Measurements from ENCODE around the gene LPCAT2.

The LPCAT2 gene

DNA sequence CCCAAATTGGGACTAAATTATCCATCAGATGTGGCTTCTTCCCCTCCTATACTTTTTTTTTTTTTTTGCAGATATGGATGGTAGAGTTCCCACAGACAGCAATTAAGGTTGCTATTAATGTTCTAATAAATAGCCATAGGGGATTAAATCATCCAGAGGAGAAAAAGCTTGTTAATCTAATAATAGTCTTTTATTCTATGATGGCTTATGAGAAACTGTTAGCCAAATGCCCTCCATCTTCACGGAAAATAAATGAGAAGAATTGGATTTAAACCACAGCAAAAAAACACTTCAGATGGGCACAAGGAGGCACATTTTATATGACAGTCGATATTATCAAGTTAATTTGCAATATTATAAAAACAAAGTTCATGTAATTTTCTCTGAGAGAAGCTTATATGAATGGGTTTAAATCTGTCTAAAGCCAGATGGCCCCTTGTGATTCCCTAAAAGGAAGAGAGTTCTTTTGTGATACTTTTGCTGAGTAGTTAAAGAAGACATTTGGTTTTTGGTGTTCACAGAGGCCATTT is 52.5 kb downstream of the LPCAT2 start:
- TF ChIP-seq, protein P1, sequence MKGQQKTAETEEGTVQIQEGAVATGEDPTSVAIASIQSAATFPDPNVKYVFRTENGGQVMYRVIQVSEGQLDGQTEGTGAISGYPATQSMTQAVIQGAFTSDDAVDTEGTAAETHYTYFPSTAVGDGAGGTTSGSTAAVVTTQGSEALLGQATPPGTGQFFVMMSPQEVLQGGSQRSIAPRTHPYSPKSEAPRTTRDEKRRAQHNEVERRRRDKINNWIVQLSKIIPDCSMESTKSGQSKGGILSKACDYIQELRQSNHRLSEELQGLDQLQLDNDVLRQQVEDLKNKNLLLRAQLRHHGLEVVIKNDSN (IDR thresholded peaks at IDR 0.05): no peak
- TF ChIP-seq TCF12 (IDR thresholded peaks at IDR 0.05; ENCODE audit: low read depth) (no peak), ZBTB7A (IDR thresholded peaks at IDR 0.05; ENCODE audit: low read depth) (no peak), RAD21 (IDR thresholded peaks at IDR 0.05; ENCODE audit: low read depth) (no peak), EP300 (IDR thresholded peaks at IDR 0.05; ENCODE audit: borderline replicate concordance) (no peak)
- TF ChIP-seq, protein P2, sequence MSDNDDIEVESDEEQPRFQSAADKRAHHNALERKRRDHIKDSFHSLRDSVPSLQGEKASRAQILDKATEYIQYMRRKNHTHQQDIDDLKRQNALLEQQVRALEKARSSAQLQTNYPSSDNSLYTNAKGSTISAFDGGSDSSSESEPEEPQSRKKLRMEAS (IDR thresholded peaks at IDR 0.05): no peak

DNA sequence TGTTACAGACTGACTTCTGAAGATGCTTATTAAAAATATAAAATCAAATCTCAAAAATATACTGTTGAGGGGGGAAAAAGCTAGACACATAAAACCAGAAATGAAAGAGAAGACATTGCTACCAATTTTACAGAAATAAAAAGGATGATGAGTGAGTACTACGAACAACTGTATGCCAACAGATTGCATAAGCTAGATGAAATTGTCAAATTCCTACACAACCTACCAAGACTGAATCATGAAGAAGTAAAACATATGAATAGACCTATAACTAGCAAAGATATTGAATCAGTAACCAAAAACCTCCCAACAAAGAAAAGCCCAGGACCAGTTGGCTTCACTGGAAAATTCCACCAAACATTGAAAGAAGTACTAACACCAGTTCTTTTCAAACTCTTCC is 54.1 kb downstream of the LPCAT2 start:
- no peak for TF ChIP-seq CREB1 (IDR thresholded peaks at IDR 0.05; ENCODE audit: low read depth)
- TF ChIP-seq FOXM1 (IDR thresholded peaks at IDR 0.05; ENCODE audit: borderline replicate concordance, low read depth): no peak
- TF ChIP-seq EP300 (IDR thresholded peaks at IDR 0.05; ENCODE audit: borderline replicate concordance): no peak
- no peak for TF ChIP-seq NFIC (IDR thresholded peaks at IDR 0.05)
- TF ChIP-seq YY1 (IDR thresholded peaks at IDR 0.05; ENCODE audit: low read depth): no peak
- TF ChIP-seq ZBTB7A (IDR thresholded peaks at IDR 0.05; ENCODE audit: low read depth): no peak
- TF ChIP-seq TAF1 (IDR thresholded peaks at IDR 0.05; ENCODE audit: low read depth): no peak
- no peak for TF ChIP-seq TEAD4 (IDR thresholded peaks at IDR 0.05)
- TF ChIP-seq, protein P1 (IDR thresholded peaks at IDR 0.05): no peak
- TF ChIP-seq, protein P2 (IDR thresholded peaks at IDR 0.05): no peak
- TF ChIP-seq TCF12 (IDR thresholded peaks at IDR 0.05; ENCODE audit: low read depth): no peak
- no peak for TF ChIP-seq CEBPB (IDR thresholded peaks at IDR 0.05)
- no peak for TF ChIP-seq EGR1 (IDR thresholded peaks at IDR 0.05)
- TF ChIP-seq, protein P3, sequence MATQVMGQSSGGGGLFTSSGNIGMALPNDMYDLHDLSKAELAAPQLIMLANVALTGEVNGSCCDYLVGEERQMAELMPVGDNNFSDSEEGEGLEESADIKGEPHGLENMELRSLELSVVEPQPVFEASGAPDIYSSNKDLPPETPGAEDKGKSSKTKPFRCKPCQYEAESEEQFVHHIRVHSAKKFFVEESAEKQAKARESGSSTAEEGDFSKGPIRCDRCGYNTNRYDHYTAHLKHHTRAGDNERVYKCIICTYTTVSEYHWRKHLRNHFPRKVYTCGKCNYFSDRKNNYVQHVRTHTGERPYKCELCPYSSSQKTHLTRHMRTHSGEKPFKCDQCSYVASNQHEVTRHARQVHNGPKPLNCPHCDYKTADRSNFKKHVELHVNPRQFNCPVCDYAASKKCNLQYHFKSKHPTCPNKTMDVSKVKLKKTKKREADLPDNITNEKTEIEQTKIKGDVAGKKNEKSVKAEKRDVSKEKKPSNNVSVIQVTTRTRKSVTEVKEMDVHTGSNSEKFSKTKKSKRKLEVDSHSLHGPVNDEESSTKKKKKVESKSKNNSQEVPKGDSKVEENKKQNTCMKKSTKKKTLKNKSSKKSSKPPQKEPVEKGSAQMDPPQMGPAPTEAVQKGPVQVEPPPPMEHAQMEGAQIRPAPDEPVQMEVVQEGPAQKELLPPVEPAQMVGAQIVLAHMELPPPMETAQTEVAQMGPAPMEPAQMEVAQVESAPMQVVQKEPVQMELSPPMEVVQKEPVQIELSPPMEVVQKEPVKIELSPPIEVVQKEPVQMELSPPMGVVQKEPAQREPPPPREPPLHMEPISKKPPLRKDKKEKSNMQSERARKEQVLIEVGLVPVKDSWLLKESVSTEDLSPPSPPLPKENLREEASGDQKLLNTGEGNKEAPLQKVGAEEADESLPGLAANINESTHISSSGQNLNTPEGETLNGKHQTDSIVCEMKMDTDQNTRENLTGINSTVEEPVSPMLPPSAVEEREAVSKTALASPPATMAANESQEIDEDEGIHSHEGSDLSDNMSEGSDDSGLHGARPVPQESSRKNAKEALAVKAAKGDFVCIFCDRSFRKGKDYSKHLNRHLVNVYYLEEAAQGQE (IDR thresholded peaks at IDR 0.05; ENCODE audit: low read depth): no peak
- TF ChIP-seq RAD21 (IDR thresholded peaks at IDR 0.05; ENCODE audit: low read depth): no peak

DNA sequence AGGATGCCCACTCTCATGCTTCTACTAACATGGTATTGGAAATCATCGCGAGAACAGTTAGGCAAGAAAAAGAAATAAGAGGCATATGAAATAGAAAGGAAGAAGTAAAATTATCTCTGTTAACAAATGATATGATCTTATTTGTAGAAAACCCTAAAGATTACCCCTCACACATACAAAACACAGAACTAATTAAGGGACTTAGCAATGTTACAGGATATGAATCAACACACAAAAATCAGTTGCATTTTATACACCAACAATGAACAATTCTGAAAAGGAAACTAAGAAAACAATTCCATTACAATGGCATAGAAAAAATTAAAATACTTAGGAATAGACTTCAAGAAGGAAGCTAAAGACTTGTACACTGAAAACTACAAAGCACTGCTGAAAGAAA is 54.9 kb downstream of the LPCAT2 start:
- TF ChIP-seq TCF12 (IDR thresholded peaks at IDR 0.05; ENCODE audit: low read depth) (no peak), TAF1 (IDR thresholded peaks at IDR 0.05; ENCODE audit: low read depth) (no peak), RAD21 (IDR thresholded peaks at IDR 0.05; ENCODE audit: low read depth) (no peak), EGR1 (IDR thresholded peaks at IDR 0.05) (no peak), NFIC (IDR thresholded peaks at IDR 0.05) (no peak), YY1 (IDR thresholded peaks at IDR 0.05; ENCODE audit: low read depth) (no peak), CREB1 (IDR thresholded peaks at IDR 0.05; ENCODE audit: low read depth) (no peak), FOXM1 (IDR thresholded peaks at IDR 0.05; ENCODE audit: borderline replicate concordance, low read depth) (no peak), EP300 (IDR thresholded peaks at IDR 0.05; ENCODE audit: borderline replicate concordance) (no peak), ZBTB7A (IDR thresholded peaks at IDR 0.05; ENCODE audit: low read depth) (no peak), TEAD4 (IDR thresholded peaks at IDR 0.05) (no peak), CEBPB (IDR thresholded peaks at IDR 0.05) (no peak)
- TF ChIP-seq, protein P3 (IDR thresholded peaks at IDR 0.05; ENCODE audit: low read depth): no peak
- TF ChIP-seq, protein P2 (IDR thresholded peaks at IDR 0.05): no peak
- TF ChIP-seq, protein P1 (IDR thresholded peaks at IDR 0.05): no peak

DNA sequence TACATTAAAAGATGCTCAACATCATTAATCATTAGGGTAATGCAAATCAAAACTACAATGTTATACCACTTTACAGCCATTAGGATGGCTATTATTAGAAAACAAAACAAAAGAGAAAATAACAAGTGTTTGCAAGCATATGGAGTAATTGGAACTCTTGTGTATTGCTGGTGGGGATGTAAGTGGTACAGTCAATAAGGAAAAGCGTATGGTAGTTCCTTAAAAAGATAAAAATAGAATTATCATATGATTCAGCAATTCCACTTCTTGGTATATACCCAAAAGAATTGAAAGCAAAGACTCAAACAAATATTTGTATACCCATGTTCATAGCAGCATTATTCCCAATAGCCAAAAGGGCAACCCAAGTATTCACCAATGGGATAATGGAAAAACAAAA is 56.2 kb downstream of the LPCAT2 start:
- no peak for TF ChIP-seq CREB1 (IDR thresholded peaks at IDR 0.05; ENCODE audit: low read depth)
- TF ChIP-seq EGR1 (IDR thresholded peaks at IDR 0.05): no peak
- TF ChIP-seq, protein P2 (IDR thresholded peaks at IDR 0.05): no peak
- no peak for TF ChIP-seq TAF1 (IDR thresholded peaks at IDR 0.05; ENCODE audit: low read depth)
- no peak for TF ChIP-seq NFIC (IDR thresholded peaks at IDR 0.05)
- TF ChIP-seq CEBPB (IDR thresholded peaks at IDR 0.05): no peak
- no peak for TF ChIP-seq TEAD4 (IDR thresholded peaks at IDR 0.05)
- TF ChIP-seq, protein P1 (IDR thresholded peaks at IDR 0.05): no peak
